HL-60 (cell line): Measurements from ENCODE around the gene RAB36.

Source experiments
- CTCF ChIP-seq: IDR thresholded peaks from one replicate; pipeline ENCODE4 v1.5.1; 2011; ENCODE audit warnings: low read length, control low read depth, inconsistent platforms; ENCODE audit not compliant: insufficient read depth
- GABPA ChIP-seq: IDR thresholded peaks from 2 replicates; pipeline ENCODE4 v1.6.1; 2012; ENCODE audit warnings: low read depth
- POLR2AphosphoS5 ChIP-seq: IDR thresholded peaks from 2 replicates; pipeline ENCODE4 v1.6.1; 2012; ENCODE audit warnings: low read depth
- REST ChIP-seq: IDR thresholded peaks from 2 replicates; pipeline ENCODE4 v1.6.1; 2012; ENCODE audit warnings: low read depth; ENCODE audit not compliant: insufficient replicate concordance
- SPI1 ChIP-seq: IDR thresholded peaks from 2 replicates; pipeline ENCODE4 v1.6.1; 2012; ENCODE audit warnings: low read depth, mild to moderate bottlenecking, borderline replicate concordance

- TF ChIP-seq CTCF (no peak), POLR2AphosphoS5 (no peak), GABPA (no peak), REST (no peak), SPI1 (no peak)
Observed at GRCh38 chr22:23106906-23107367, 38.3 kb upstream of the RAB36 start.
